Measurements from ENCODE around the gene XPC.
"Not testable (repeated sequence)": the region's sequence is repeated elsewhere in the genome, so short reads cannot be mapped to it uniquely, and the experiment has no call there.

XPC gene

DNA sequence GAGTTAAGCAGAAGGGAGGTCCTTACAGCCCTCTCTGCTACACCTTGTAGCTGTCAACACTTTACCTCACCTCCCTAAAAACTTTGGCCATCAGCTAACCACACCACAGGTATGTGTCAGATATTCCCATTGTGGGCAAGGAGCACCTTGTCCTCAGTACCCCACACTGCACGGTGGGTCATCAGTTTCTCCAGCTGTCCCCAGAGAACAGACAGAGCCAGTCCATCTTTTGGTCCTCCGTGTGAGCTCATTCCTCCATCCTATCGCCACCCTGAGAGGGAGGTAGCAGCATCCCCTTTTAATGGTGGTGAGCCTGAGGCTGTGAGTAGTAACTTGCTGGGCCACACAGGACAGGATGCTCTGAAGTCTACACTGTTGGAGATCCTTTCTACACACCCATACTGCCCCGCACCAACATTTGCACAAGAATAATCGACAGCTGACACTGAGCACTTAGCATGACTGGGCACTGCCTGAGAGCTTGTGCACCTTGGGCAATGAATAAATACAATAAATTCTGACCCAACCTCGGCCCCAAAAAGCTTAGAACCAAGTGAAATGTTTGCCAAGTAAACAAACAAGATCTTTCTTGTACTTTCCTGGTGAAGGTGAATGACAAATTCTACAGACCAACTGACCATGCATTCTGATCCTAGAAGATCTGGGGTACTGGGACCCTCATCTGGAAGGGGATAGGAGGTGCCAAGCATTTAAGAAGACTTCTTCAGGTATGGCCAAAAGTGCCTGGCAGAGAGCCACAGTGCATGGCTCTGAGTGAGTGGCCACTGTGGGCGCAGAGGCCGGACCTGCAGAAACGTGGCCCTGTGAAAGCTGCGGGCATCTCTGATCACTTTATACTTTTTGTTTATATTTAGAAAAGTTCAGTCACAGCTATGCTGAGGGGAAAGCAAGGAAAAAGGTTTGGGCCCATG, 60.7 kb downstream of the XPC start:
- DNase-seq: no peak

DNA sequence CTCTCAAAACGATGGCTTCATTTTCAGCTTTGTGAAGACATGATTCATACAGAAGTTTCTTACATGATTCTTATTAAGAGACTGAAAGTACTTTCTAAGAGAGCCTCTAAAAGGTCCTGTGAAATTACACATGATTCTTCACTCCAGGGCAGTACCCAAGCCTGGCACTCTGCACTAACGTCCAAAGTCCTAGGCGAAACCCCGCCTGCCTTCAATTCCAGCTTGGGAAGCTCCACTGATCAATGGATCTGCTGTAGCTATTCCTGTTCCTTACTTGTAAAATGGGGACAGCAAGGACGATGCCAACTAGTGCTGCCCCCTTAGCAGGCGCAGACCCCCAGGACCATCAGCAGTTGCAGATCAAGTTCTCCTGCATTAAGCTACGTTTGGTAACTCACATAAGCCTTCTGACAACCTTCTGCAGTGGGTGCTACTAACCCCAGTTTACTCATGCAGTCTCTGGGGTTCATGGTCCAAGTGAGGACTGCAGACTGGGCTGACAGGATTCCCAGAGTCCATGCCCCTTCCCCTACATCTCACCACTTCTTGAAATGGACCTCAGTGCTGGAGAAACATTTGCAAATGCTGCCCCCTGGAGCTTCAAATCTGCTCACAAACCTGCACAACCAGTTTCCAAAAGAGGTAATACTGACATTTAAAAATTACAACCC, 64.3 kb downstream of the XPC start:
- DNase-seq: no peak

DNA sequence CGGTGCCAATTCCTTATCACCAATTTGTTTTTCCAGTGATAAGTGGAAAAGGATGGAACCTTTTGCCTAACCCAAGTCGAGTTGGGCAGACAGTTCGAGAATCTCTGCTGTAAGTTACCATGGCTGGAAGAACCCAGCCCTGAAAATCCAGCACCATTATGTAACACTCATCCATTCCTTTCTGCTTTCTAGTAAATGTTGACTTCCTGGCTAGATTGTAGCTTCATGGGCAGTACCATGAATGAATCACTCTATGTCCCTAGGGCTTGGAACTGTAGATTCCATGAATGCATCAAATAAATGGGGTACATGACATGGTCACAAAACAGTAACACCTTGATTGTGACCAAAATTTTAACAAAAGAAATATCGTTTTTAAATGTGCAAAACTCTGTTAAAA, 67.7 kb downstream of the XPC start:
- DNase-seq: no peak

DNA sequence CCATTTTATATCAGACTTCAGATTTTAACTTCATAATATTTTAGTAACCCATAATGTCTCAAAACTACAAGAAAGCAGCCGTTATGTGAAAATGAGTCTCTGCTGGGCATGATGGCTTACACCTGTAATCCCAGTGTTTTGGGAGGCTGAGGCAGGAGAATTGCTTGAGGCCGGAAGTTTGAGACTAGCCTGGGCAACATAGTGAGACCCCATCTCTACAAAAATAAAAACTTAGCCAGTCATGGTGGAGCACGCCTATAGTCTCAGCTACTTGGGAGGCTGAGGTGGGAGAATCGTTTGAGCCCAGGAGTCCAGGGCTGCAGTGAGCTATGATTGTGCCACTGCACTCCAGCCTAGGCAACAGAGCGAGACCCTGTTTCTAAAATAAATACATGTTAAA, 68.6 kb downstream of the XPC start:
- DNase-seq: not testable (repeated sequence)

DNA sequence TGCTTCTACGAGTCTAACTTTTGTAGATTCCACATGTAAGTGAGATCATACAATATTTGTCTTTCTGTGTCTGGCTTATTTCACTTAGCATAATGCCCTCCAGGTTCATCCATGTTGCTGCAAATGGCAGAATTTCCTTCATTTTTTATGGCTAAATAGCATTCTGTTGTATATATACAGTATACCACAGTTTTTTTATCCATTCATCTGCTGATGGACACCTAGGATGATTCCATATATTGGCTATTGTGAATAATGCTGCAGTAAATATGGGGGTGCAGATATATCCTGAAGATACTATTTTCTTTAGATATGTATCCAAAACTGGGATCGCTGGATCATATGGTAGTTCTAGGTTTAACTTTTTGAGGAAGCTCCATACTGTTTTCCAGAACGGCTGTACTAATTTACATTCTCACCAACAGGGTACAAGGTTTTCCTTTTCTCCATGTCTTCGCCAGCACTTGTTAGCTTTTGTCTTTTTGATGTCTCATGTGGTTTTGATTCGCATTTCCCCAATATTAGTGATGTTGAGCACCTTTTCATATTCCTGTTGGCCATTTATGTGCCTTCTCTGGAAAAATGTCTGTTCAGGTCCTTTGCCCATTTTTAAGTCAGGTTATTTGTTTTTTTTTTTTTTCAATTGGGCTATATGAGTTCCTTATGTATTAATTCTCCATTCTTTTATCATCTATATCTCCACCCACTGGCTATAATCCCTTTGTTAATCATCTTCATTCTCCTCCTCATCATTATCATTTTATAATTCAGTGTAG, 80.6 kb downstream of the XPC start:
- no peak for DNase-seq

DNA sequence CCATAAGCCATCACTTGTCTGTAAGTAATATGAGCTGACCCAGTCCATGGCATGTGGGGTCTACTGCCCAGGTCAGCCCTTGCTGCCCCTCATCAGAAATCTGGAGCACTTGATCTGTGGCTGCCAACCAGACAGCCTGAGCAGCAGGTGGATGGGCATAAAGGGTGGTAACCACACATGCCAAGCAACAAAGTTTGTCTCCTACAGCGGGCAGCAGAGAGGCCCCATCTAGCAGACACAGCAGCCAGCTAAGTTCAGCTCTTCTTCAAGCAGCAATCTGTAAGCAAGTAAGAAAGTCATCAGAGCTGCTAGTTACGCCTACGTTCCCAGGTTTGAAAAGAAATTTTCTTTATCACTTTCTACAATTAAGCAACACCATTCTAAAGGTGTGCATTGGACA, 81.7 kb downstream of the XPC start:
- no peak for DNase-seq
